ENCODE results near the gene MAP7D2.

The MAP7D2 gene

DNA sequence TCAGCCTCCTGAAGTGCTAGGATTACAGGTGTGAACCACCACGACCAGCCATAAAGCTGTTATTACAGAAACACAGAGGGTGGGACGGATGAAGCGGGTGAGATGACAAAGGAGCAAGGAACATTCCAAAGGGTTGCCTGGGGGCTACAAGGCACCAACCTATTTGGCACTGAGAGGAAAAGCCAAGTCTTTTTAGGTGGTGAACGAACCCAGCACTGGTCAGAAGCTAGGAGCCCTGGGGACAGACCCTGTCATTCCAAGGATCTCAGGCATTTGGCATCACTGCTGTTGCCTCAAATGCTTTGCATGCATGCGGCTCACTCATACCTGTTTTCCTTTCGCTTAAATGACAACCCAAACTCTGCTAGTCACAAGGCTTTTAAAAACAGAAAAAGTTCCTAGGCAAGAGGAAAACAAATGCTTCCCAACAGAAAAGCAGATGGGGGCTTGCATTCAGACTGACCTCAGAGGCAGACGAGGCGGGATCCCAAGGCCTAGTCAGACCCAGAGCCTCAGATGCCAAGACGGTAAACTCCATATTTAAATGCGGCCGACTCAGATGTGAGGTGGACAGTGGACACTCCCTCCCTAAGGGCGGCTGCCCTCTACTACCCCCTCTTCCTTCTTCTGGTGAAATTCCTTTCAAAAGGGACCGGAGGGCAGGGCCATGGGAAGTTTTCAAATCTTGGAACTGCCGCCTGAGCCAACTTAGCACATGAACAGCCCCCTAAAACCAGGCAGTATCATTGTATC lies 4.5 kb downstream of the MAP7D2 start:
- DNase-seq (ENCODE audit: low read depth) = no peak

DNA sequence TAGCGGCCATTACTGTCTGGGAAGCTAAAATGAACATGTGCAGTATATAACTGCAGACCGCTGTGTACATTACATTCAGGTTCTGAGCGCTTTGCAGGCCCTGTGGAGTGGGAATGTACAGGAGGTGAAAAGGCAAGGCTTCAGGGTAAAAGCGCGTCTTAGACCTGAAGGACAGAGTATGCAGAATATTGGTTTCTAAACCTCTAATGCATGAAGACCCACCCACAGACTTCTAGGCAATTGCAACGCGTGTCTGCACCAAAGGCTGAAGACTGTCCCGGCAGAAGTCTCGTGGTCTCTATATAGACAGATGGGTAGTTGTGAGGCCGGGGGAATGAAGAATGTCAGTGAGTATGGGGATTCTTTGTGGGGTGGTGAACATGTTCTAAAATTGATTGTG lies 5.4 kb downstream of the MAP7D2 start:
- no peak for DNase-seq (ENCODE audit: low read depth)

GRCh38 chrX:20101934-20102581 lies 14.6 kb downstream of the MAP7D2 start:
- DNase-seq (ENCODE audit: low read depth) = no peak

- DNase-seq (ENCODE audit: low read depth) = no peak
These were observed 25.2 kb downstream of the MAP7D2 start for GRCh38 chrX:20091499-20091898.

DNA sequence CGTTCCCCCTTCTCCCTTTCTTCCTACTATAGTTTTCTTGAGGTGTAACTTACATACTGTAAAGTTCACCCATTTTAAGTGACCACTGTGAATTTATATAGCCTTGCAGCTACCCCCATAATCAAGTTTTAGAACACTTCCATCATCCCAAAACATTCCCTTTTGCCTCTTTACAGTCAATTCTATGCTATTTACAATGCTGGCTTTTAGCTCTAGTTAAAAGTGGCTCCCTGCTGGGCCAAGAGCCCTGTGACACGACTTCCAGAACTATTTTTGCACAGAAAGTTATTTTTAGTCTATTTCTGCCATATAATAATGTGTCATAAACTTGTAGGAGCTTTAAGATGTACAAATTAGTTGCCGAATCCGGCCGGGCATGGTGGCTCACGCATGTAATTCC lies 26.9 kb downstream of the MAP7D2 start:
- DNase-seq (ENCODE audit: low read depth) = no peak

- no peak for DNase-seq (ENCODE audit: low read depth)
These were observed 36.4 kb downstream of the MAP7D2 start for GRCh38 chrX:20080277-20080676.

GRCh38 chrX:20071511-20072079 lies 45.1 kb downstream of the MAP7D2 start:
- DNase-seq (ENCODE audit: low read depth) = no peak

GRCh38 chrX:20067709-20068561 lies 48.8 kb downstream of the MAP7D2 start:
- DNase-seq (ENCODE audit: low read depth) = no peak

GRCh38 chrX:20066968-20067708 lies 49.6 kb downstream of the MAP7D2 start:
- no peak for DNase-seq (ENCODE audit: low read depth)

GRCh38 chrX:20063716-20064351 lies 52.9 kb downstream of the MAP7D2 start:
- no peak for DNase-seq (ENCODE audit: low read depth)

- DNase-seq (ENCODE audit: low read depth) = no peak
These were observed 53.6 kb downstream of the MAP7D2 start for GRCh38 chrX:20063153-20063552.

GRCh38 chrX:20061855-20062254 lies 54.9 kb downstream of the MAP7D2 start:
- DNase-seq (ENCODE audit: low read depth) = no peak

- no peak for DNase-seq (ENCODE audit: low read depth)
These were observed 55.6 kb downstream of the MAP7D2 start for GRCh38 chrX:20060961-20061748.

- DNase-seq (ENCODE audit: low read depth) = no peak
These were observed 57.1 kb downstream of the MAP7D2 start for GRCh38 chrX:20059467-20060128.

- DNase-seq (ENCODE audit: low read depth) = no peak
These were observed 59.2 kb downstream of the MAP7D2 start for GRCh38 chrX:20057479-20057878.

DNA sequence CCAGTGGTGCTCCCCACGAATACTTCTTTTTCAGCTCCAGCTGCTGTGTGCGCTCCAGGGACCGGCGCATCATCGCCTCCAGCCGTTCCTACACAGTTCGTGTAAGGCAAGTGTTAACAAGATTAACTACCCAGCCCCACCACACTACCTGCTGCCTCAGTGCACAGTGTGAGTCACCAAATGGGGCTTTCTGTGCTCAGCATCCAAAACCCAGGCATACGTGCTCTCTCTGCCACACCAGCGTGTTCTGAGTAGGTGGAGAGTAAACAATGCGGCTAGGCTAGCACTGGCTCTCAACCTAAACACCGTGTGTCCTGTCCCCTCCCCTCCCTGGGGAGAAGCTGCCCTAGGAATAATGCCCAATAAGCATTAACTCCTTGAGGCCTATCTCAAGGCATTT lies 60.0 kb downstream of the MAP7D2 start:
- no peak for DNase-seq (ENCODE audit: low read depth)

GRCh38 chrX:20053537-20053936 lies 63.2 kb downstream of the MAP7D2 start:
- DNase-seq (ENCODE audit: low read depth) = no peak

DNA sequence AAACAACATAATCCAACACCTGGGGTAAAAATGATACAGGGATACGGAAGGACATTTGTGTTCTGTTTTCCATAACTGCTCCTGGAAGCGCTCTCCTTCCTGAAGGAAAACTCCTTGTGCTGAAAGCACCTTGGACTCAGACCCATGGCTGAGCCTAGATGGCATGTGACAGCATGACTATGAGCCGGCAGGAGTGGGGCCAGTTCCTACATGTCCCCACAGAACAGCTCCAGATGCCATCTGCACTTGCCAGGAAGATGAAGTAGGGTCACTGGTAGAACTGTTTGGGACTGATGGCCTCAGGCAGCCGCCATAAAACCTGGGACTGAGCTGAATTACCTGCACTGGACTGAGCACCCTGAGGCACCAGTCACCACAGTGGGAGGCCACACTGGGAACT lies 69.8 kb downstream of the MAP7D2 start:
- DNase-seq (ENCODE audit: low read depth) = no peak

DNA sequence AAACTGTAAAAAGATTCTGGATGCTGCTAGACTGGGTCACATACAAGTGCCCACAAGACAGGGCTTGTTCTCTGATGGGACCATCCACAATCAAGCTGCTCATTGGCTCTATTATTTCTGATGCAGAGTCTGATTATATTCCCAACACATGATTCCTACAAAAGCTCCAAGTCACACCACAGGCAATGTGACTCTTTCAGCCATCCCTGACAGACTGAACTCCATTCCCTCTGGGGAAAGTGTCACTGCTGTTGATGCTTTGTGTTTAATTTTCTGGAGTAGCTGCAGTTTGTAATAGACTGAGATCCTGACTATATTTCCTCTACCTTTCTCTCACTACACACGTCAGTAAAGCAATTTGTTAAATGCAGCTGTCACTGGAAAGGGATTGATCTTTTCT lies 70.5 kb downstream of the MAP7D2 start:
- DNase-seq (ENCODE audit: low read depth) = no peak

DNA sequence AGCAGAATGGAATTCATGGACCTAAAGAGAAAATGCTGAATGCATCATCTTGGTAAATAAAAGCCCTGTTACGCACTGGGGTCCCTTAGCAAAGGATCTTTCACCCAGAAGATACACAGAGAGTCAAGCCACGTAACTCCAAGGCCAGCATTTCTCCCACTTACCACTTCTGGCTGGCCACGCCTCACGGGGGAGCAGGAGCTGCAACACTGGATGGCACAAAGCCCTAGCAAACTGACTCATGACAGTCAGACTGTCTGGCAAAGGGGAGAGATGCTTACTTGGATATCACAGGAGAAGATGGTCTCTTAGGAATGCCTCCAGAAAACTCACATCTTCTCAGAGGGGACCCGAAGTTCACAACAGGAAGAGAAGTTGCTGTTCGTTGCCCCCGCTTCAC lies 74.5 kb downstream of the MAP7D2 start:
- no peak for DNase-seq (ENCODE audit: low read depth)

Data from activated T-helper 9 cell treated with anti-CD3 and anti-CD28 coated beads, Interleukin-2, amount 50 U/mL, for 16 hours (primary cell).